Measurements from ENCODE around the gene RFPL2.
"Not testable (repeated sequence)": the region's sequence is repeated elsewhere in the genome, so short reads cannot be mapped to it uniquely, and the experiment has no call there.

The RFPL2 gene

DNA sequence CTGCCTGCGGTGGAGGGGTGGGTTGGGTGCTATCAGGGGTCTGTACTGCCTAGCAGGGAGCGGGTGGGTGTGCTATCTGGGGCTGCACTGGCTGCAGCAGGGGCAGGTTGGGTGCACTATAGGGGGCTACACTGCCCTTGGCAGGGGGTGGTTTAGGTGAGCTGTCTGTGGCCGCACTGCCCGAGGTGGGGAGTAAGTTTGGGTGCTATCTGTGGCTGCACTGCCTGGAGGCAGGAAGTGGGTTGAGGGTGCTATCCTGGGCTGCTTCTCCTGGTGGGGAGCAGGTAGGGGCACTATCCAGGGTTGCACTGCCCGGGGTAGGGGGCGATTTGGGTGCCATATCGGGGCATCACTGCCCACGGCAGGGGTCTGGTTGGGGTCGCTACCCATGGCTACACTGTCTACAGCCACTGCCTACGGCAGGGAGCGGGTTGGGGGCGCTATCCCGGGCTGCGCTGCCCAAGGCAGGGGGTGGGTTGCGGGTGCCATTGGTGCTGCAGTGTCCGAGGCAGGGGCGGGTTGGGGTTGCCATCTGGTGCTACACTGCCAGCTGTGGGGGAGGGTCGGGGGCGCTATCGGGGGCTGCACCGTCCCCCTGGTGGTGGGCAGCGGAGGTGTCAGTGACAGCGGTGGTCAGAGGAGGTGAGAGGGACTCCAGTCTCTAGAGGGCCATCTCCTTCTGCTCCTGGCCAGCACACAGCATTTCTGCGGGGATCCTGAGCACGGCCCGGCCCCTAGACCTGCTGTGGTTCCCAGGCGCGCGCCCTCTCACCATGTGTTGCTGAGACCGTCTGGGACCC, 1.3 kb upstream of the RFPL2 start:
- no peak for DNase-seq

DNA sequence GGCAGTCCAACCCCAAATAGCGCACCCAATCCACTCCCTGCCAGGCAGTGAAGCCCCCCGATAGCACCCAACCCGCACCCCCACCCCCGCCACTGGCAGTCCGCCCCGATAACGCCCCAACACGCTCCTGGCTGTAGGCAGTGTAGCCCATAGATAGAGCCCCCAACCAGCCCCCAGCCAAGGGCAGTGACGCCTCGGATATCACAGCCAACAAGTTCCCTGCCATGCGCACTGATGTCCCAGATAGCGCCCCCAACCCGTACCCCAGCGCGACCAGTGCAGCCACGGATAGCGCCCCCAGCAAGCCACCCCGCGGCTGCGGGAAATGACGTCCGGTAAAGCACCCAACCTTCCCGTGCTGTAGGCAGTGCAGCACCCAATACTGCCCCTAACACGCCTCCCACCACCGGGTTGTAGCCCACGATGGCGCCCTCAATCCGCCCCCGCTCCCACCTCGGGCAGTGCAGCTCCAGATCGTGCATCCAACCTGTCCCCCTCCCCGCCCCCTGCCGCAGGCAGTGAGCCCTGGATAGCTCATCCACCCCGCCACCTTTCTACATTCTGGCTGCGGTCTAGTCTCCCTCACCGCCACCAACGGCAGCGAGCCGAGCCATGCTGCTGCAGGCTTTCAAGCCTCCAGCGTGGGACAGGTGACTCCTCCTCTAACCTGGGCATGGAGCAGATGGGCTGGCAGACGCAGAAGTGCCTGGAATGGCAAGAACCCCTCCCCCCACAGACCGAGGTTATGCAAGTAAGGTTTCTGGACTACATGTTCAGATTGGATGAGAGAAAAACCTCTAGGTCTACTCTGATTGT, 625 bp downstream of the RFPL2 start:
- DNase-seq, result no peak

DNA sequence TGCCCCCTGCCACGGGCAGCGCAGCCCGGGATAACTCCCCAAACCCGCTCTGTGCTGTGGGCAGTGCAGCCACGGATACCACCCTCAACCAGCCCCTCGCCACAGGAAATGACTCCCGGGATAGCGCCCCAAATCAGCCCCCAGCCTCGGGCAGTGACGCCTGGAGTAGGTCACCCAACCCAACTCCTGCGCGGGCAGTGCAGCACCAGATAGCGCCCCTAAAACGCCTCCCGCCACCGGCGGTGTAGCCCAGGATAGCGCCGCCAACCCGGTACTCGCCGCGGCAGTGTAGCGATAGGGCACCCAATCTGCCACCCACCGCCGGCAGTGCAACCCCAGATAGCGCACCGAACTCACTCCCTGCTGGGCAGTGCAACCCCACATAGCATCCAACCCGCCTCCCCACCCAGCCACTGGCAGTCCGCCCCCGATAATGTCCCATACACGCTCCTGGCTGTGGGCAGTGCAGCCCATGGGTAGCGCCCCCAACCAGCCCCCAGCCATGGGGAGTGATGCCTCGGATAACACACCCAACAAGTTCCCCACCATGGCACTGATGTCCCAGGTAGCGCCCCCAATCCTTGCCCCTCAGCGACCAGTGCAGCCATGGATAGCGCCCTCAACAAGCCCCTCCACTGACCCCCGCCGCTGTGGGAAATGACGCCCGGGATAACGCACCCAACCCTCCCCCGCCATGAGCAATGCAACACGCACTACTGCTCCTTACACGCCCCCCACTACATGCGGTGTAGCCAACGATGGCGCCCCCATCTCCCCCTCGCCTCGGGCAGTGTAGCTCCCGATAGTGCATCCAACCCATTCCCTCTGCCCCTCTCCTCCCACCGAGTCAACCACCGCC, 1.5 kb downstream of the RFPL2 start:
- DNase-seq, result no peak

DNA sequence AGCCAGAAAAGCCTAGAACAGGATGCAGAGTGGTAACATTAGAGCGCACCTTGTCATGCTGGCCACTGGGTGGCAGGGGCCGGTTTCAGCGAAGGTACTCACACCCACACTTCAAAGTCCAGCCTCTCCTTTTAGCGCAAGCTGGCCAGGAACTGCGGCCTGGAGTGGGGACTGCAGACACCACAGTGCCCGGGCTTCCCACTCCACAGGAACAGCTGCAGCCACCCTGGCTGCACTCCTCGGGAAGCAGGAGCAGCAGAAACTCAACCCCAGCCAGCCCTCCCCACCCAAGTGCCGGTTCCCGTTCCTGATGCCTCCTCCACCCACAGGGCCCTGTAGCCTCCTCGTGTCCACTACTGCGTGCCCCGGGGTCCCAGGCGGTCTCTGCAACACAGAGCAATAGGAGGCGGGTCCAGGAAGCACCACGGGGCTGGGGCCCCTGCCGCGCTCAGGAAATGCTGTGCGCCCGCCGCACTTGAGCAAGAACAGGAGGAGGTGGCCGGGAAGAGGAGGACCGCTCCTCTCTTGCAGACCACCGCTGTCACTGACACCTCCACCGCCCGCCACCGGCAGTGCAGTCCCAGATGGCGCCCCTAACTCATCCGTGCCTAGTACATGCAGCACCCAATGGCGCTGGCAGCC, 2.2 kb downstream of the RFPL2 start:
- peak in 1 of 5 donors; percentile 55 for DNase-seq

DNA sequence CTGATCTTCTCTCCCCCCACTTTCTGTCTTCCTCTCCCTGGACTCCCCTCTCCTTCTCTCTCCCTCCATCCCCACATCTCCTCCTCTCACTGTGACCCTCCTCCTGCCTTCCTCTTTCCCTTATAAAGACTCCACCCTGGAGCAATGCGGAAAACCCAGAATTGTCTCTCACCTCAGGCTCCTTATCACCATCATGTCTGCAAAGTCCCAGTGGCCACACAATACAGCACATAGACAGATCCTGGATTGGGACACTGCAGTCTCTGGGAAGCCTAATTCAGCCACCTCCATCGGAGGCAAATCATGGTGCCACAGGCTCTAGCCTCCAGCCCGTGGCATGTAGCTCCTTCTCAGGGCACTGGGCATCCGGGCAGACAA, 2.7 kb downstream of the RFPL2 start:
- DNase-seq, result no peak

DNA sequence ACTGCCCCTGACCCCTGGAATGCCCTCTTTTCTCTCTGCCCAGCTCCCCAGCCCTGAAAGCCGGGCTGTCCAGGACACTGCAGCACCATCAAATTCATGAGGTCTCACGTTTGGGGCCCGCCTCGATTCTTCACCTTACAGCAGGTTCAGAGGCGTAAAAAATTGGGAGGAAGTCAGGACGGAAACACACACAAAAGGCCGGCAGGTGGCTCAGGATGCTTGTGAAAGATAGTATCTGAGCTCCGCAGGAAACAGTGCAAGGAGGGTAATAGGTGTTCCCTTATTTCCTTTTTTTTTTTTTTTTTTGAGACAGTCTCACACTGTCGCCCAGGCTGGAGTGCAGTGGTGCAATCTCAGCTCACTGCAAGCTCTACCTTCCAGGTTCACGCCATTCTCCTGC, 4.1 kb downstream of the RFPL2 start:
- DNase-seq, result peak in 1 of 5 donors; percentile 55

DNA sequence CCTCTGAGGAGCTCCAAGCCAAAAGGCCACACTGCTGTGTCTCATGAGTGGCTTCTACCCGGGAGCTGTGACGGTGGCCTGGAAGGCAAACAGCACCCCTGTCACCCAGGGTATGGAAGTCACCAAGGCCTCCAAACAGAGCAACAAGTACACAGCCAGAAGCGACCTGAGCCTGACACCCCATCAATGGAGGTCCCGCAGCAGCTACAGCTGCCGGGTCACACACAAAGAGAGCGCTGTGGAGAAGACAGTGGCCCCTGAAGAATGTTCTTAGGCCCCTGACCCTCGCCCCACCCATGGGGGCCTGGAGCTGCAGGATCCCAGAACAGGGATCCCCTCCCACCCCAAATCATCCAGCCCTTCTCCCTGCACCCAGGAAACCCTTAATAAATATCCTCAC, 4.9 kb downstream of the RFPL2 start:
- no peak for DNase-seq

DNA sequence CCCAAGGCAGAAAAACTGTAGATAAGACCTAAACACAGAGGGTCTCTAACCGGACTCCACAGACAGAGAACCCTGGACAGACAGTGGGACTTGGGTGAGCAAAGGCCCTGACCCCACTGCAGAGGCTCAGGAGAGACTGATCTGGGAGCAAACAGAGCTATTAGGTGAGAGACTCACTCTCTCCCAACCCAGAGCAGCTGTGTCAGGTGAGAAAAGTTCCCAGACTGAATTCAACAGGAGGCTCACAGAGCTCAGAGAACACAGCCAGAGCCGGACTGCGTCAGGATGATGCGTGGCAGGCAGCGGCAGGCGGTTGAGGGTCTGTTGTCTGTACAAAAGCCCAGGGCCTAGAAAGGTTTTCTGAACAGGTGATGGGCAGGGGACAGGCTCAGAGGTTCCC, 5.5 kb downstream of the RFPL2 start:
- no peak for DNase-seq

DNA sequence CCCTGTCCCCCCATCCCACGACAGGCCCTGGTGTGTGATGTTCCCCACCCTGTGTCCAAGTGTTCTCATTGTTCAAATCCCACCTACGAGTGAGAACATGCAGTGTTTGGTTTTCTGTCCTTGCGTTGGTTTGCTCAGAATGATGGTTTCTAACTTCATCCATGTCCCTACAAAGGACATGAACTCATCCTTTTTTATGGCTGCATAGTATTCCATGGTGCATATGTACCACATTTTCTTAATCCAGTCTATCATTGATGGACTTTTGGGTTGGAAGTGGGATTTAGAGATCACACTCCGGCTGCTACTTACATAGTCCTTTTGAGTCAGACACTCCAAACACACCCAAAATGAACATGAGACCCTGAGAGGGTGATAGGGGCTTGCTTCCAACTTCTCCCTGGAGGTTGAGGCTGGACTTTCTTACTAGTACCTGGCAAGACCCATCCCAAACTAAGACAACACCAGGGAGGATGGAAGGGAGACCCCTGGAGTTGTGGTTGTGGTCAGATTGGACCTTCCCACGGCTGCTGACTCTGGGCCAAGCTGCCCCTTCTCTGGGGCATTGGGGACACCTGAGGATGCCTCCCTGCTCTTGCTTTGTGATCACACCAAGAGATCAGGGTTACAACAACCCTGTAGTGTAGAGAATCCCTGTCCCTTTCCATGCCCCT, 7.2 kb downstream of the RFPL2 start:
- not testable (repeated sequence) for DNase-seq

DNA sequence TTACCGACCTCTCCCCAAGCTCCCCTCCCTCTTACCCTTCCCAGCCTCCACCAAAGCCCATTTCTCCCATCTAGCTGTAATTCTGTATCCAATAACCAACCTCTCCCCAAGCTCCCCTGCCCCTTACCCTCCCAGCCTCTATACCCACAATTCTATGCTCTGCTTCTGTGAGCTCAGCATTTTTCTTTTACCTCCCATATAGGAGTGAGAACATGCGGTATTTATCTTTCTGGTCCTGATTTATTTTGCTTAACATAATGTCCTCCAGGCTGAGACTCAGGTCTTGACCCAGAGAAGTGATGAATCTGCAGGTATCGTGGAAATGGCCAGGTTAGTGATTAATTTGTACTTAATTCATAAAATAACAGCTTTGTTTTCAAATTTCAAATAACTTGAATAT, 9.0 kb downstream of the RFPL2 start:
- DNase-seq, result not testable (repeated sequence)

DNA sequence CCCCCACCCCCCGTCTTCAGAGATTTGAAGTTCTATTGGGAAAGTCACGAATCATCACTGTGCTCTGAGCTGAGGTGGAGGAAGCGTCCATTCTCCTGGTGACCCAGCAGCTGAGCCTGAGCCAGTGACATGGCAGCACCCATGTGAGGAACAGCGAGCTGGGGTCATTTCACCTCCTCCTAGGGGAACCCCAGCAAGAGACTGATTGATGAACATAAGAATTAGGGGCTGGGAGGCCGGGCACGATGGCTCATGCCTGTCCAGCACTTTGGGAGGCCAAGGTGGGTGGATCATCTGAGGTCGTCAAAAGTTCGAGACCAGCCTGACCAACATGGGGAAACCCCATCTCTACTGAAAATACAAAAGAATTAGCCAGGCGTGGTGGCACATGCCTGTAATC, 11.5 kb downstream of the RFPL2 start:
- DNase-seq, result not testable (repeated sequence)

DNA sequence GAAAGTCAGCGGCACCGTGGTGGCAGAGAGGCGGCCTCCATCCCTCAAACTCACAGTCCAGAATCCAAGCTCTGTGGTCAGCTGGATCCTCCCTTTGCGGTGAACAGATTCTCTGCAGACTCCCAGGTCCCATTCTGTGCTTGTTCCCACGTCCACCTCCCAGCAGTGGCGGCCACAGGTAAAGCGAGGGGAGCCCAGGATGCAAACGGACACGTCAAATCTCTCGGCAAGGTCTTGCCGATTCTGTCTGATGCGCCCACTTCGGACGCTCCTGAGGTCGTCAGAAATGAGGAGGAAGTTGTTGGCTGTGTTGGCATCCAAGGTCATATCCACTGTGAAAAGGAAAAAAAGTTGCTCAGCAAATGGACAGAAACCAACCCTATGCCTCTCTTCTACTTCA, 13.9 kb downstream of the RFPL2 start:
- DNase-seq, result not testable (repeated sequence)

DNA sequence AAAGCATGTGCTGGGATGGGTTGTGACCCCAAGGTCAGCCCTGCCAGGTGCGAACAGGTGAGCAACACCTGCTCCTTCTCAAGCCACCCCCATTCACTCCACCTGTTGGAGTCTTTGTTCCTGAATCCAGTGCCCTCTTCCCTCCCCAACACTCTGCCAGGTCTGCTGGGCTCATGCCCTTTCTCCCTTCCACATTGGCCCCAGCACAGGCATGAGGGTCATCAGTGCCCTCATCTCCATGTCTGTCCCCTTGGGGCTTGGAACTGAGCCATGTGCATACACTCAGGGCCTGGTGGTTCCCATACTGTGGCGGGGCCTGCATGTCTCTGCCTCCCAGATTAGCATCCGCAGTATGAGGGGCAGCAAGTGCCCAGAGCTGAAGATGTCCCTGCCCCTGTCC, 19.1 kb downstream of the RFPL2 start:
- no peak for DNase-seq

DNA sequence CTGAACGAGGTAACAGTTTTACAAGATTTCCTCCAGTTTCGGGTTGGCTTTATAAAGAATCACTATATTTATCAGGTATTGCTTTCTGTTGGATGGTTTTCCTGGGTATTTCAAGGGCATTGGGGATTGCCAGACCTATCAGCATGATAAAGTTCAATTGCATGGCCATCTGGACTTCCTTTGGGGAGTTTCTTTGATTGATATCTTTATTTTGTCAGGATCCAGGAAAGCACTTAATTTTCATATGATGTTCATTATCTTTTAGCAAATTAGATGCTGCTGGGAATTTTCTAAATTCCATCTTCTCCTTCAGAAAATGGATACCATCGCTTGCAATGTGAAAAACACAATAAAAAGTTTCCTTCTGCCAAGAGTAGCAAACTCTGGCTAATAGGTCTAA, 21.2 kb downstream of the RFPL2 start:
- DNase-seq, result no peak

DNA sequence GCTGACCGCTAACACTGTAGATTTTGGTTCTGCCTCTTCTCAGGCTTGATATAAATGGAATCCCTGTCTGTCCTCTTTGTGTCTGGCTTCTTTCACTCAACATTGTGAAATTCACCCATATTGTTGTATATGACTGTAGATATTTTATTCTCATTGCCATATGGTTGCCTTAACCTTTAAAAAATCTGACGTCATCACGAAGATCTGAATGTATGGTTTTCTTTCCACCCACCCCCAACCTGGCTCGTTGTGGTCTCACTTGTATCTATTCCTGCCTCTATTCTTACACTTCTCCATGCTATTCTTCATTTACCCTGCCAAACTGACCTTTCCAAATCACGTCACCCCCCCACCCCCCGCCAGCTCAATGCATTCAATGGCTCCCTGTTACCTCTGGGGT, 23.8 kb downstream of the RFPL2 start:
- DNase-seq, result no peak

DNA sequence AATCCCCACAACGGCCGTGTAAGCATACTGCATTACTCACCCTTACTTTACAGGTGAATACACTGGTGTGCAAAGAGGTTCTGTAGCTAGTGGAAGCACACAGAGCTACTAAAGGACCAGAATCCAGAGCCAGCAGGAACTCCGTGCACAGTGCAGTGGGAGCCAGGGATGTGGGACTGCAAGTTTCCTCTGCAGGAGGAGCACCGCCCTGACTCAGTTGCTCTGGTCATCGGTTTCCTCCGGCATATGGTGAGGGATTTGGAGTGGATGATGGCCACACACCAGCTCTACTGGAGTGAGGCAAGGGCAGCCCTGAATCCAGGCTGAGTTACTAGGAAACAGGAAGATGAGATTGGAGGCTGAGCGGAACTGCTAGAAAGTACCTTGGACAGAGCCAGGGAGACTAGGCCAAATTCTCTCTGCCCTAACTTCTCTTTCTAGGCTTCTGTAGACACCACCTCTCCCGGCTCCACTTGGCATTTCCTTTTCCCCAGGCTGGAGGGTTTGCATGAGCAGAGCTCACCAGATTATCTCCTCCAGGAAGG, 27.6 kb downstream of the RFPL2 start:
- no peak for DNase-seq

DNA sequence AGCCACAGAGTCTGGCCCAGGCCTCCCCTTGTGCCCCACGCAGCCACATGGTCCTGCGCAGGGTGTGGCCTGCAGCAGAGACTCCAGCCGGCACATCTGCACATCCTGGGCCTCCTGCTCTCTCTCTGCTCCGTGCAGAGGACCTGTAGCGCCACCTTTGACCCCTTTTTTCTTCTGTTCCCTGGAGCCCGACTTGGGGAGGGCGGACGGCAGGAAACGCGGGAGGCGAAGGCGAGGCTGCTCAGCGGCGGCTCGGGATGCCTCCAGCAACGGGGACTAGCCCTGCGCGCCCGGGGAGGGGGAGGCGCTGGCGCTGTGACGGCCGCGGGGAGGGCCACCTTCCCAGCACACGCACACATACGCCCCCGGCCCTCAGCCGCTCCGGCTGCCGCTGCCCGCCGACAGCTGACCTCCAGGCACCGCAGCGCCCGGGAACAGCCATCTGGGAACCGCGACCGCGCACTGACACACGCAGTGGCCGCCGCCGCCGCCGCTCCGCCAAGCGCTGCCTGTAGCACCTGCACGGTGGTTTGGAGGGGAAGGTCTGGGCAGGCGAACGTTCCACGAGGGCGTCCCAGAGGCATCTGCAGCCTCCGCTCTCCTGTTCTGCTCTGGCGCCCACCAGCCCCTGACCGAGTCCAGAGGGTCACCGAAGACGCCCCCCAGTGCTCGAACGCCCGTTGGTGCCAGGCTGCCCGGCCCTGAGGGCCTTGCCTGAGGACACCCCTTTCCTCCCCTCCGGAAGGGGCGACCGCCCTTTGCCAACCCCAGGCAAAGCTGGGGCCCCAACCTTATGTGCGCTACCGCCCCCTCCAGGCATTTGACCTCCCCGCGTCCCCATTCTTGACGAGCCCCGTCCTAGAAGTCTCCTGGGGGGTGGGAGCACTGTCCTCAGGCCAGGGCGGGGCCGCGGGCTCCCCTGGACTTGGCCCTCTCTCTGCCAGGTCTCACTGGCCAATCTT, 28.9 kb downstream of the RFPL2 start:
- no peak for DNase-seq

DNA sequence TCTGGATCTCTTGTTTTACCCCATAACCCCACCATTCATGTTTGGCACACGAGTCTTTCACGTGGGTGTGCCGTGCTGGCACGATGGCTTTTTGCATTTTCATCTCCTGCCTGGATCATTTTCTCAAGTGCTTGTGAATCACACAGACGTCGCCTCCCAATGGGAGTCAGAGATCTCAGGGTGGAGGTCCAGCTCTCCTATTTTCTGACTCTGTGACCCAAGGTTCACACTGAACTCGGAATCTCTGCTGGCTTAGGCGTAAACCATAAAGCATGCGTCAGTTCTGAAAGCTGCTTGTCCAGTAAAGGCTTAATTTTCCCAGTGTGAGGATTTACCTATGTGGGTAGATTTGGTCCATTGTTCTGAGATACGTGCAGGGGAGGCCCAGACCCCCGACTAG, 29.8 kb downstream of the RFPL2 start:
- DNase-seq, result no peak

DNA sequence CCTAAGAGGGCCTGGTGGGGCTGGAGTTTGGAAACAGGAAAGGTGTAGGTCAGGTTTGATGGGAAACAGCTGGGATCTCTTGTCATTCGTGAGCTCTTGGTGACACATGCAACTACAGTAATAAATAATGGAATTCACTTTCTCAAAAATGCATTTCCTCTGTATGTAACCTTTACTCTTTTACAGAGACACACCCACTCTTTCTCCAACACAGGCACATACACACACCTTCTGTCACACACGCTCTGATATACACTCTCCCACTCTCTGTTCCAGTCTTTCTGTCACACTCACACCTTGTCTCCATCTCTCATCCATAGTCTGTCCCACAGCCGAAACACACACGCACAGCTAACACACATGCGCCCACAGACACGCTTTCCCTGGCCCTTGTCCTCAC, 39.2 kb downstream of the RFPL2 start:
- DNase-seq, result no peak

DNA sequence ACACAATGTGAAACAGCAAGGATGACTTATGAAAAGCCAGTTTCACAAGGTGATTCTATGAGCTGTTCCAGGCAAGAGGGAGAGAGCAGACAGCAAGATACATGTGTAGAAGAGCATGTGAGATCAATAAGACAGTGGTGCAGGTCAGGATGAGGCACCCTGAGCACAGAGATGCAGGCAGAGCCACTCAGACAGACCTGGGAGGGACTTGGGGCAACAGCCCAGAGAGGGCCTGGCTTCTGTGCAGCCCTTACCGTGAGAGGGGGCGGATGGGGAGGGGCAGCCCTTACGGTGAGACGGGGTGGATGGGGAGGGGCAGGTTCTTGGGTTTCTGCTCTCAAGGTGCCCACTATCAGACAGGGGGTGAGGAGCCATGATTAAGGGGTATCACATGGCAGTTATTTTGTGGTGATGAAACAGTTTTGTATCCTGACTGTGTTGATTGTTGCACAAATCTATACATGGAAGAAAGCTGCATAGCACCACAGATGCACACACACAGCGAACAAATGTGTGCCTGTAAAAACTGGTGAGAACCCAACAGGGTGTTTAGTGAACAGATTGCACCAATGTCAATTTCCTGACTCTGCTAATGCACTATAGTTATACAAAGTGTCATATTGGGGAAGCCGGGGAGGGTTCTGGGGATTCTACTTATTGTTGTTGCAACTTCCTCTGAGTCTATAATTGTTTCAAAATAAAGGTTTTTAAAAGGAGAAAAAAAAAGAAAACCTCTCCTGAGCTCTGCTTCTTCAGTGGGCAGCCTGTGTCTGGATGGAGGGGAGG, 40.6 kb downstream of the RFPL2 start:
- DNase-seq, result no peak
